ENCODE data around the gene TKTL2.
A peak's percentile ranks its signal among the peaks of the same experiment; 100 is the strongest.

TKTL2 gene

GRCh38 chr4:163494360-163495241, 21.0 kb upstream of the TKTL2 start, which contains the start of gene TMA16:
TSS of gene TMA16 (plus strand) at chr4:163494690. CDS start at chr4:163494802, 112 bp downstream.
- peak; percentile 97 for ATAC-seq

DNA sequence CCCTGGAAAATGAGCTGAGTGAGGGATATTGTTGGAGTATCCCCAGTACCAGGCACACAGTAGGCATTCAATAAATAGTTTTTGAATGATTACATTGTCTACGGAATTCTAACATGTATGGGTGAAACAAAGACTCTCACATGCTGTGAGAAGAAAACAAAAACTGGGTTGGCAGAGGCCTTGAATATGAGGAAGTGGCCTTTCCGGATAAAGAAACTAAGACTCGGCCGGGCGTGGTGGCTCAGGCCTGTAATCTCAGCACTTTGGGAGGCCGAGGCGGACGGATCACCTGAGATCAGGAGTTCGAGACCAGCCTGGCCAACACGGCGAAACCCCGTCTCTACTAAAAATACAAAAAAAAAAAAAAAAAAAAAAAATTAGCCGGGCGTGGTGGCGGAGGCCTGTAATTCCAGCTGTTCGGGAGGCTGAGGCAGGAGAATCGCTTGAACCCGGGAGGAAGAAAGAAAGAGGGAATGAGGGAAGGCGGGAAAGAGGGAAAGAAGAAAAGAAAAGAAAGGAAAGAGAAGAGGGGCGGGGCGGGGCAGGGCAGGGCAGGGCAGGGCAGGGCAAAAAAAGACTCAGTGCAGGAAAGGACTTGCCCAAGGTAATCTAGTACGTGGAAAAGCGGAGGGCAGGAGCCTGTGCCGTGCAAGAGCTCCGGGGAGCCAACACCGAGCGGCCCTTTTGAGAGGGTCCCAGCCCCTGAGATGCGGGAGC, 20.2 kb upstream of the TKTL2 start:
- TF ChIP-seq SNAI2 (CRISPR knock-in tag; IDR thresholded peaks at IDR 0.05), result no peak
- no peak for TF ChIP-seq ISL1 (CRISPR knock-in tag; IDR thresholded peaks at IDR 0.05)
- TF ChIP-seq GLIS3 (CRISPR knock-in tag; IDR thresholded peaks at IDR 0.05), result no peak
- TF ChIP-seq PPARA (CRISPR knock-in tag; IDR thresholded peaks at IDR 0.05; ENCODE audit: borderline replicate concordance), result no peak
- TF ChIP-seq RARB (CRISPR knock-in tag; IDR thresholded peaks at IDR 0.05), result no peak
- TF ChIP-seq ZFP3 (CRISPR knock-in tag; IDR thresholded peaks at IDR 0.05), result no peak
- TF ChIP-seq ARNTL (CRISPR knock-in tag; IDR thresholded peaks at IDR 0.05; ENCODE audit: borderline replicate concordance, low read depth), result no peak
- peak; percentile 47; the same call in 2 of the 3 replicates for ATAC-seq

More at GRCh38 chr4:163494360-163495241, 21.0 kb upstream of the TKTL2 start, which contains the start of gene TMA16:
- TF ChIP-seq GLIS3 (CRISPR knock-in tag; IDR thresholded peaks at IDR 0.05) (0 out of 2 replicates have a peak, but pooled peaks have one; percentile 2), CSRNP3 (CRISPR knock-in tag; IDR thresholded peaks at IDR 0.05) (no peak), ZFP3 (CRISPR knock-in tag; IDR thresholded peaks at IDR 0.05) (0 out of 2 replicates have a peak, but pooled peaks have one; percentile 63), POU6F1 (CRISPR knock-in tag; IDR thresholded peaks at IDR 0.05; ENCODE audit: borderline replicate concordance, low read depth) (0 out of 2 replicates have a peak, but pooled peaks have one; percentile 50), SNAI2 (CRISPR knock-in tag; IDR thresholded peaks at IDR 0.05) (no peak)

- TF ChIP-seq PPARA (CRISPR knock-in tag; IDR thresholded peaks at IDR 0.05; ENCODE audit: borderline replicate concordance), result no peak
- no peak for TF ChIP-seq ESRRG (CRISPR knock-in tag; IDR thresholded peaks at IDR 0.05)
- TF ChIP-seq ARNTL (CRISPR knock-in tag; IDR thresholded peaks at IDR 0.05; ENCODE audit: borderline replicate concordance, low read depth), result no peak
- TF ChIP-seq ZNF8 (CRISPR knock-in tag; IDR thresholded peaks at IDR 0.05), result no peak
- TF ChIP-seq ZFP30 (CRISPR knock-in tag; IDR thresholded peaks at IDR 0.05), result no peak
- TF ChIP-seq, protein P1, sequence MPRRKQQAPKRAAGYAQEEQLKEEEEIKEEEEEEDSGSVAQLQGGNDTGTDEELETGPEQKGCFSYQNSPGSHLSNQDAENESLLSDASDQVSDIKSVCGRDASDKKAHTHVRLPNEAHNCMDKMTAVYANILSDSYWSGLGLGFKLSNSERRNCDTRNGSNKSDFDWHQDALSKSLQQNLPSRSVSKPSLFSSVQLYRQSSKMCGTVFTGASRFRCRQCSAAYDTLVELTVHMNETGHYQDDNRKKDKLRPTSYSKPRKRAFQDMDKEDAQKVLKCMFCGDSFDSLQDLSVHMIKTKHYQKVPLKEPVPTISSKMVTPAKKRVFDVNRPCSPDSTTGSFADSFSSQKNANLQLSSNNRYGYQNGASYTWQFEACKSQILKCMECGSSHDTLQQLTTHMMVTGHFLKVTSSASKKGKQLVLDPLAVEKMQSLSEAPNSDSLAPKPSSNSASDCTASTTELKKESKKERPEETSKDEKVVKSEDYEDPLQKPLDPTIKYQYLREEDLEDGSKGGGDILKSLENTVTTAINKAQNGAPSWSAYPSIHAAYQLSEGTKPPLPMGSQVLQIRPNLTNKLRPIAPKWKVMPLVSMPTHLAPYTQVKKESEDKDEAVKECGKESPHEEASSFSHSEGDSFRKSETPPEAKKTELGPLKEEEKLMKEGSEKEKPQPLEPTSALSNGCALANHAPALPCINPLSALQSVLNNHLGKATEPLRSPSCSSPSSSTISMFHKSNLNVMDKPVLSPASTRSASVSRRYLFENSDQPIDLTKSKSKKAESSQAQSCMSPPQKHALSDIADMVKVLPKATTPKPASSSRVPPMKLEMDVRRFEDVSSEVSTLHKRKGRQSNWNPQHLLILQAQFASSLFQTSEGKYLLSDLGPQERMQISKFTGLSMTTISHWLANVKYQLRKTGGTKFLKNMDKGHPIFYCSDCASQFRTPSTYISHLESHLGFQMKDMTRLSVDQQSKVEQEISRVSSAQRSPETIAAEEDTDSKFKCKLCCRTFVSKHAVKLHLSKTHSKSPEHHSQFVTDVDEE (CRISPR knock-in tag; IDR thresholded peaks at IDR 0.05), result no peak
- TF ChIP-seq SNAI2 (CRISPR knock-in tag; IDR thresholded peaks at IDR 0.05), result no peak
- no peak for TF ChIP-seq POU6F1 (CRISPR knock-in tag; IDR thresholded peaks at IDR 0.05; ENCODE audit: borderline replicate concordance, low read depth)
- no peak for TF ChIP-seq PATZ1 (CRISPR knock-in tag; IDR thresholded peaks at IDR 0.05; ENCODE audit: borderline replicate concordance)
- no peak for TF ChIP-seq BACH2 (CRISPR knock-in tag; IDR thresholded peaks at IDR 0.05; ENCODE audit: borderline replicate concordance)
- no peak for TF ChIP-seq ZNF565 (CRISPR knock-in tag; conservative IDR thresholded peaks at IDR 0.05; ENCODE audit: low read depth)
- no peak for TF ChIP-seq TOX (CRISPR knock-in tag; IDR thresholded peaks at IDR 0.05; ENCODE audit: borderline replicate concordance)
- no peak for ATAC-seq
Measured at GRCh38 chr4:163492951-163493504, 19.5 kb upstream of the TKTL2 start.
